ENCODE data around the gene RFX7. TPM values are rescaled to one million over a fixed set of nuclear protein-coding genes. Genes with fewer than 3 reads are reported as not detected.
"Not testable (repeated sequence)": the region's sequence is repeated elsewhere in the genome, so short reads cannot be mapped to it uniquely, and the experiment has no call there.

The RFX7 gene
- 10 to 100 TPM; 27.9 to 30.4 TPM for total RNA-seq

- ChIA-PET POLR2A (no interaction called here), CTCF (no interaction called here)
Measured at GRCh38 chr15:56243163-56244037, at the start of gene RFX7. RFX7 (minus strand) TSS chr15:56243879; CDS start chr15:56243285, 594 bp downstream.

- CTCF ChIA-PET: no interaction called here
- POLR2A ChIA-PET: no interaction called here
Measured at GRCh38 chr15:56292546-56293316, 49.1 kb upstream of the RFX7 start.

GRCh38 chr15:56291741-56292140, 48.1 kb upstream of the RFX7 start:
- CTCF ChIA-PET: no interaction called here
- POLR2A ChIA-PET: no interaction called here

- CTCF ChIA-PET: no interaction called here
- POLR2A ChIA-PET: no interaction called here
Measured at GRCh38 chr15:56286213-56286612, 42.5 kb upstream of the RFX7 start.

GRCh38 chr15:56281145-56281544, 37.5 kb upstream of the RFX7 start:
- ChIA-PET POLR2A (no interaction called here), CTCF (no interaction called here)

DNA sequence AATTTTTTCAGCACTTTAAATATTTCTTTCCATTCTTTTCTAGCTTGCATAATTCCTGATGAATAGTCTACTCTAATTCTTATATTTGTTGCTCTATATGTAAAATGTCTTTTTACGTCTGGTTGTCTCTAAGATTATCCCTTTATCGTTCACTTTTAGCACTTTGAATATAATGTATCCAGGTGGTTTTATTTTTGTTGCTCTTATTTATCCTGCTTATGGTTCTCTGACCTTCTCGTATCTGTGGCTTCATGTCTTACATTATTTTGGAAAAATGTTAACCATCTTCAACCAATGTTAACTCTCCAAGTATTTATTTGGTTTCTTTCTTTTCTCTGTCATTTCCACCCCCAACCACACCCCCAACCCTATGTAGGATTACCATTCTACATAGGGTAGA, 30.0 kb upstream of the RFX7 start:
- CTCF ChIA-PET: interaction anchor here (0.6 kb wide), 1 partner anchor 1522 kb away, joined by 4 read pairs; no protein-coding TSS in a partner anchor
- POLR2A ChIA-PET: no interaction called here

DNA sequence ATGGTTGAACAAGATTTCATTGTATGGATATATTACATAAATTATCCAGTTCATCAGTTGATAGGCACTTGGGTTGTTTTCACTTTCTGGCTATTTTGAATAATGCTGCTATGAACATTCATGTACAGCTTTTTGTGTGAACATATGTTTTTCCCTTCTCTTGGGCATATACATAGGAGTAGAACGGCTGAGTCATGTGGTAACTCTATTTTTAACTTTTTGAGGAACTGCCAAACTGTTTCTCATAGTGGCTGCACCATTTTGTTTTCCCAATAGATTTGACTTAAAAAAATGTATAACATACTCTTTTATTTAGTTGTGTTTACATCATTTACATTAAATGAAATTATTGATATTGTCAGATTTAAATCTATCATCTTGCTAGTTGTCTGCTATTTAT, 28.8 kb upstream of the RFX7 start:
- POLR2A ChIA-PET: no interaction called here
- CTCF ChIA-PET: no interaction called here

DNA sequence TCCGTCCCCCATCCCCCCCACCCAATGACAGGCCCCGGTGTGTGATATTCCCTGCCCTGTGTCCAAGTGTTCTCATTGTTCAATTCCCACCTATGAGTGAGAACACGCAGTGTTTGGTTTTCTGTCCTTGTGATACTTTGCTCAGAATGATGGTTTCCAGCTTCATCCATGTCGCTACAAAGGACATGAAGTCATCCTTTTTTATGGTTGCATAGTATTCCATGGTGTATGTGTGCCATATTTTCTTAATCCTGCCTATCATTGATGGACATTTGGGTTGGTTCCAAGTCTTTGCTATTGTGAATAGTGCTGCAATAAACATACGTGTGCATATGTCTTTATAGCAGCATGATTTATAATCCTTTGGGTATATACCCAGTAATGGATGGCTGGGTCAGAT, 22.8 kb upstream of the RFX7 start:
- POLR2A ChIA-PET: not testable (repeated sequence)

DNA sequence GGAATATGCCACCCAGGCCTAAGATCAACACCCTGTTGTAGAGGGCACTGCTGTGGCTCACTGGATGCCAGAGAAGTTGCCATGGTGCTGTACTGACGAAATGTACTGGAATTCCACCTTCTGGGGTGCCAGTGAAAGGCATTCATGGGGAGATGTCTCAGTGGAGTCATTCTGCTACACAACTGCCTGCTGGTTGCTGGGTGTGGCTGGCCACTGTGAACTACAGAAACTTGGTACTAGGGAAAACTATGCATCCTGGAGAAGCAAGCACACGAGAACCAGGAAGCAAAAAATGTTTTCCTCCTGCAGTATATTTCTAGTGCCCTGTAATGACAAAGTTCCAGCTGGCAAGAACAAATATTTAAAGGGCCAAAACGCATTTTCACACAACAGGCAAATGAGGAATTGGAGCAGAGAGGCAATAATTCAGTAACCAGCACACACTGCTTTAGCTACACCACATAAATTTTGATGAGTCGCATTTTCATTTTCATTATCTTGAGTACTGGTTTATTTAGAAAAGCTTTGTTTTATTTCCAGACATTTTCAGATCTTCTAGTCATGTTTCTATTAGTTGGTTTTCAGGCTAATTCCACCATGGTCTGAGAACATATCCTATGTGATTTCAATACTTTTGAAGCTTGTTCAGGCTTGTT, 18.3 kb upstream of the RFX7 start:
- ChIA-PET POLR2A (no interaction called here), CTCF (no interaction called here)

More for the DNA sequence above, 22.8 kb upstream of the RFX7 start:
- CTCF ChIA-PET: not testable (repeated sequence)

DNA sequence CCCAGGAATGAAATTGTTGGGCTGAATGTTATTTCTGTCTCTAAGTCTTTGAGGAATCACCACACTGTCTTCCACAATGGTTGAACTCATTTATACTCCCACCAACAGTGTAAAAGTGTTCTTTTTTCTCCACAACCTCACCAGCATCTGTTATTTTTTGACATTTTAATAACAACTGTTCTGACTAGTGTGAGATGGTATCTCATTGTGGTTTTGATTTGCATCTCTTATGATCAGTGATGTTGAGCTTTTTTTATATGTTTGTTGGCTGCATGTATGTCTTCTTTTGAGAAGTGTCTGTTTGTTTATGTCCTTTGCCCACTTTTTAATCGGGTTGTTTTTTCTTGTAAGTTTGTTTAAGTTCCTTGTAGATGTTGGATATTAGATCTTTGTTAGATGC, 13.6 kb upstream of the RFX7 start:
- POLR2A ChIA-PET: not testable (repeated sequence)

DNA sequence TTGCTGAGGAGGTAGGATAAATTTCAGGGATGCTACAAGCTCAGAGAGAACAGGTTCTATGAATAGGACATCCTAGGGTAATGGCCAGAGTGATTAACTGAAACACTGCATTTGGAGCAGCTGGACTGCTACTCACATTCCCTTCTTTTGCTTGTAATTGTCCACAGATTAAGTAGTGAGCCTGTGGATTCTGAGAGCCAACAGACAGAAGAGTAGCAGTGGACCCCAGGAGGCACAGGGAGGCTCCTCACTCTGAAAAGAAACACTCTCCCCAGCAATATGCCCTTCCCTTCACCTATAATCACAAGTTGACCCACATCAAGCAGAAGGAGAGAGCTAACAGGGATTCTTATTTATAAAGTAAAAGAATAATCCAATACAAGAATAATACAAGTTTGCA, 10.6 kb upstream of the RFX7 start:
- POLR2A ChIA-PET: no interaction called here
- CTCF ChIA-PET: no interaction called here

More for the DNA sequence above, 13.6 kb upstream of the RFX7 start:
- CTCF ChIA-PET: not testable (repeated sequence)

- CTCF ChIA-PET: no interaction called here
- POLR2A ChIA-PET: no interaction called here
Measured at GRCh38 chr15:56252386-56252785, 8.7 kb upstream of the RFX7 start.

GRCh38 chr15:56251315-56252095, 7.8 kb upstream of the RFX7 start:
- POLR2A ChIA-PET: no interaction called here

DNA sequence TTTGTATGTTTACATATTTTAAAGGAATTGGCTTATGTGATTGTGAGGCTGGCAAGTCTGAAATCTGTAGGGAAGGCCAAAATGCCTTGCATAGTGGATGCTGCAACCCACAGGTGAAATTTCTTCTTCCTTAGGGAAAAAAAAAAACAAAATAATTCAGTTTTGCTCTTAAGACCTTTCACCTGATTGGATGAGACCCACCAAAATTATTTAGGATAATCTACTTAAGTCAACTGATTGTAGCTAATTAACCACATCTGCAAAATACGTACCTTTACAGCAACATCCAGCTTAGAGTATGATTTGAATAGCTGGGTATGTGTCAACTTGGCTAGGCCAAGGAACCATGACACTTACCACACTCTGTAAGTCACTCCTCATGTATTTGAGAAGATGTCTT, 6.9 kb upstream of the RFX7 start:
- POLR2A ChIA-PET: no interaction called here
- CTCF ChIA-PET: no interaction called here

More at GRCh38 chr15:56251315-56252095, 7.8 kb upstream of the RFX7 start:
- CTCF ChIA-PET: no interaction called here

DNA sequence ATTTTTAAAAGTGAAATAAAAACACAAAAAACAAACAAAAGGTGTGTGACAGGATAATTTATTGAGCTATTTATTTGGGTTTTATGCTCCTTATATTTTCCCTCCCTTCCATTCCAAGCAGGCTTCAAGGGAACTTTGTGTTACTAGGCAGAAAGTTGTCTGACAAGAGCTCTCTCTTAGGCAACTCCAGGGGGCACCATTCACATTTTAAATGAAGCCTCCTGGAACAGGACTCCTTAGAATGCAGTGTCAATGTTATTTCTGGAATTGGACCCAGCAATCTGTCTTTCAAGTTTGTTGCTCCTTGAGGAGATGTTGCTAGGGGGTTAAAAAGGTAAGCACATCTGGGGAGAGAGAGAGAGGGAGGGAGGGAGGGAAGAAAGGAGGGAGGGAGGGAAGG, 5.4 kb upstream of the RFX7 start:
- POLR2A ChIA-PET: no interaction called here
- CTCF ChIA-PET: no interaction called here

- CTCF ChIA-PET: no interaction called here
Measured at GRCh38 chr15:56248311-56248992, 4.8 kb upstream of the RFX7 start.

GRCh38 chr15:56247266-56247665, 3.6 kb upstream of the RFX7 start:
- POLR2A ChIA-PET: no interaction called here
- CTCF ChIA-PET: no interaction called here

More at GRCh38 chr15:56248311-56248992, 4.8 kb upstream of the RFX7 start:
- POLR2A ChIA-PET: no interaction called here

- POLR2A ChIA-PET: interaction anchor here (0.6 to 1.1 kb wide), 2 partner anchors 78 to 1530 kb away, joined by 3 to 6 read pairs; no protein-coding TSS in a partner anchor
- CTCF ChIA-PET: interaction anchor here (0.9 to 1.2 kb wide), 2 partner anchors 38 to 207 kb away, joined by 3 read pairs; no protein-coding TSS in a partner anchor
Measured at GRCh38 chr15:56245871-56246814, 2.5 kb upstream of the RFX7 start.

Data from activated CD8-positive, alpha-beta memory T cell treated with anti-CD3 and anti-CD28 coated beads for 36 hours (primary cell).